Cardiac muscle cell (in vitro differentiated cells and primary cell): ENCODE results near the gene TWIST2. TPM values are rescaled to one million over a fixed set of nuclear protein-coding genes. Genes with fewer than 3 reads are reported as not detected.

ENCODE experiments used
- DNase-seq, 2 donors: peaks; one replicate each; pipeline versions ENCODE4 v3.0.0 to v3.0.0-alpha.2; 2010 to 2017; ENCODE audit warnings: low read depth in 1 of 2, low spot score in 1 of 2
- H3K27ac ChIP-seq: fragments of 200-600 bp; sonication (generic); 2 replicates; pipeline ENCODE4 v1.5.1; 2016
- H3K27me3 ChIP-seq: fragments of 200-600 bp; sonication (generic); 2 replicates; pipeline ENCODE4 v1.6.0; 2016; ENCODE audit warnings: control low read depth
- H3K36me3 ChIP-seq: fragments of 200-600 bp; sonication (generic); 2 replicates; pipeline ENCODE4 v1.5.1; 2016; ENCODE audit warnings: control low read depth
- H3K4me1 ChIP-seq: fragments of 200-600 bp; sonication (generic); 2 replicates; pipeline ENCODE4 v1.8.1; 2017; ENCODE audit warnings: low read depth, mild to moderate bottlenecking, mixed run types
- H3K4me3 ChIP-seq: fragments of 200-600 bp; sonication (generic); 2 replicates; pipeline ENCODE4 v1.5.1; 2016; ENCODE audit warnings: mild to moderate bottlenecking
- H3K9me3 ChIP-seq: fragments of 200-600 bp; sonication (generic); 2 replicates; pipeline ENCODE4 v1.5.1; 2017; ENCODE audit warnings: low read depth, mild to moderate bottlenecking, control low read depth
- CTCF ChIP-seq: IDR thresholded peaks from 2 replicates; pipeline ENCODE4 v1.5.1; 2012; ENCODE audit warnings: low read depth, mild to moderate bottlenecking, low read length
- polyA plus RNA-seq: library from polyadenylated mRNA; unstranded; fragments of >200 nt; fragmentation: Nextera tagmentation; extraction: Ambion mirVana; gene quantifications from 2 replicates; pipeline ENCODE4 v1.2.1, GENCODE V29; 2016
- total RNA-seq: library from RNA; depleted of rRNA; stranded (reverse); fragments of >200 nt; gene quantifications from 2 replicates; pipeline ENCODE4 v1.2.3, GENCODE V29; 2016

TWIST2 gene
- total and polyA plus RNA-seq, 2 experiments from 2014 or later = not detected

GRCh38 chr2:238939074-238939473 is 91.2 kb downstream of the TWIST2 start:
- Histone ChIP-seq H3K4me1 (no peaks in the 10 kb centered on the region), H3K27me3 (no peaks in the 10 kb centered on the region), H3K36me3 (no peaks in the 10 kb centered on the region), H3K27ac (no peak overlapping the region), H3K9me3 (no peaks in the 10 kb centered on the region), H3K4me3 (no peak overlapping the region)
- no peak for DNase-seq
- no peak for TF ChIP-seq CTCF

- H3K27ac ChIP-seq = no peak overlapping the region
- no peak for DNase-seq
- no peak for TF ChIP-seq CTCF
- no peaks in the 10 kb centered on the region for H3K27me3 ChIP-seq
- no peaks in the 10 kb centered on the region for H3K4me1 ChIP-seq
- no peaks in the 10 kb centered on the region for H3K9me3 ChIP-seq
- no peak overlapping the region for H3K4me3 ChIP-seq
- no peaks in the 10 kb centered on the region for H3K36me3 ChIP-seq
These were observed 91.9 kb downstream of the TWIST2 start for GRCh38 chr2:238939521-238940403.

GRCh38 chr2:238940806-238941205 is 92.9 kb downstream of the TWIST2 start:
- H3K27ac ChIP-seq = no peak overlapping the region
- no peaks in the 10 kb centered on the region for H3K4me1 ChIP-seq
- H3K9me3 ChIP-seq = no peaks in the 10 kb centered on the region
- no peak overlapping the region for H3K4me3 ChIP-seq
- TF ChIP-seq CTCF = no peak
- no peak for DNase-seq
- no peaks in the 10 kb centered on the region for H3K36me3 ChIP-seq
- no peaks in the 10 kb centered on the region for H3K27me3 ChIP-seq

GRCh38 chr2:238941262-238941792 is 93.4 kb downstream of the TWIST2 start:
- H3K36me3 ChIP-seq = no peaks in the 10 kb centered on the region
- DNase-seq = no peak
- H3K27me3 ChIP-seq = no peaks in the 10 kb centered on the region
- H3K9me3 ChIP-seq = no peaks in the 10 kb centered on the region
- H3K27ac ChIP-seq = no peak overlapping the region
- no peaks in the 10 kb centered on the region for H3K4me1 ChIP-seq
- H3K4me3 ChIP-seq = no peak overlapping the region
- TF ChIP-seq CTCF = no peak

- DNase-seq = no peak
- H3K27ac ChIP-seq = no peak overlapping the region
- TF ChIP-seq CTCF = no peak
These were observed 94.3 kb downstream of the TWIST2 start for GRCh38 chr2:238942080-238942725.

More at GRCh38 chr2:238942080-238942725, 94.3 kb downstream of the TWIST2 start:
- H3K4me1 ChIP-seq = no peaks in the 10 kb centered on the region
- H3K27me3 ChIP-seq = no peaks in the 10 kb centered on the region
- H3K36me3 ChIP-seq = no peaks in the 10 kb centered on the region
- no peaks in the 10 kb centered on the region for H3K9me3 ChIP-seq
- H3K4me3 ChIP-seq = no peak overlapping the region
